HepG2 (cell line): ENCODE data around the gene MIER2. TPM values are rescaled to one million over a fixed set of nuclear protein-coding genes. Genes with fewer than 3 reads are reported as not detected.
"Not testable (repeated sequence)": the region's sequence is repeated elsewhere in the genome, so short reads cannot be mapped to it uniquely, and the experiment has no call there.

ENCODE experiments used
- ATAC-seq: fragments of 200-7000 bp; cut with Tn5 transposase; 3 replicates; pipeline ENCODE4 v1.9.1; 2020; ENCODE audit warnings: mild to moderate bottlenecking, moderate library complexity
- BruUV-seq: library from RNA; stranded (reverse); fragments of 400-500 nt; replicated peaks from 2 replicates; lab custom pipeline; 2021; lab: Mats Ljungman, UMichigan
- CTCF ChIA-PET: fragments of 300-600 bp; formaldehyde crosslinking; extraction: SDS; loops from one replicate; lab custom pipeline; 2021; ENCODE audit warnings: low total read pairs, inconsistent platforms, low intra/inter-chr PET ratio; lab: Yijun Ruan, JAX
- POLR2A ChIA-PET: fragments of 350-600 bp; sonication (Branson Sonifier 250); formaldehyde crosslinking; loops from one replicate; lab custom pipeline; 2020; ENCODE audit warnings: antibody characterized with exemption, inconsistent platforms; lab: Yijun Ruan, JAX
- DNase-seq: peaks from one replicate; pipeline ENCODE4 v3.0.0-alpha.2; 2015; ENCODE audit warnings: low spot score
- FAIRE-seq: peaks from 3 replicates; lab custom pipeline; 2011; peaks lifted over from hg19 to GRCh38; lab: Jason Lieb, UNC
- H2AFZ ChIP-seq: one replicate; pipeline ENCODE4 v1.6.1; 2011; ENCODE audit warnings: low read length, inconsistent platforms
- H3K27ac ChIP-seq: fragments of 300-600 bp; 3 replicates; pipeline ENCODE4 v1.8.0; 2011; ENCODE audit warnings: mixed run types, mild to moderate bottlenecking, mixed read lengths, low read length, inconsistent platforms; ENCODE audit not compliant: insufficient read depth; ENCODE audit errors: extremely low read length
- H3K27me3 ChIP-seq, 2 experiments: fragments of 200-600 bp in 1 of 2; 2 replicates in 1 of 2; 3 replicates in 1 of 2; pipeline versions ENCODE4 v1.6.0 to v1.8.0; 2011; ENCODE audit warnings: low read length in 2 of 2, mild to moderate bottlenecking in 2 of 2, moderate library complexity in 2 of 2, inconsistent platforms in 1 of 2; ENCODE audit not compliant: insufficient read depth in 2 of 2, control insufficient read depth in 1 of 2
- H3K36me3 ChIP-seq, 2 experiments: fragments of 200-600 bp in 1 of 2; replicated peaks in 1 of 2; 2 replicates in 1 of 2; 3 replicates in 1 of 2; pipeline versions ENCODE4 v1.5.1 to v1.8.0; 2011; ENCODE audit warnings: low read length in 2 of 2, inconsistent platforms in 1 of 2; ENCODE audit not compliant: insufficient read depth in 2 of 2, control insufficient read depth in 1 of 2
- H3K4me1 ChIP-seq: 2 replicates; pipeline ENCODE4 v1.5.1; 2012; ENCODE audit warnings: low read length, inconsistent platforms; ENCODE audit not compliant: insufficient read depth
- H3K4me2 ChIP-seq: 2 replicates; pipeline ENCODE4 v1.6.0; 2011; ENCODE audit warnings: low read depth, low read length, inconsistent platforms
- H3K4me3 ChIP-seq, 3 experiments: fragments of 200-600 bp in 1 of 3; sonication (generic), shearing (Covaris generic) in 1 of 3; replicated peaks in 1 of 3; 2 replicates each; pipeline ENCODE4 v1.5.1; 2011 to 2016; ENCODE audit warnings: low read length in 3 of 3, inconsistent platforms in 2 of 3, low read depth in 2 of 3, mild to moderate bottlenecking in 2 of 3, control low read depth in 1 of 3, mixed read lengths in 1 of 3; ENCODE audit not compliant: insufficient read depth in 1 of 3
- H3K79me2 ChIP-seq: one replicate; pipeline ENCODE4 v1.6.1; 2011; ENCODE audit warnings: low read length, inconsistent platforms; ENCODE audit not compliant: insufficient read depth
- H3K9ac ChIP-seq: 2 replicates; pipeline ENCODE4 v1.6.0; 2011; ENCODE audit warnings: mild to moderate bottlenecking, low read depth, low read length, inconsistent platforms; ENCODE audit not compliant: insufficient read depth
- H3K9me3 ChIP-seq: 2 replicates; pipeline ENCODE4 v1.5.1; 2012; ENCODE audit warnings: mild to moderate bottlenecking, low read length
- H4K20me1 ChIP-seq: 2 replicates; pipeline ENCODE4 v1.6.0; 2011; ENCODE audit warnings: inconsistent platforms, mild to moderate bottlenecking, low read length, moderate library complexity; ENCODE audit not compliant: insufficient read depth
- CENPX ChIP-seq: sonication (generic); formaldehyde crosslinking; IDR thresholded peaks from 2 replicates; pipeline ENCODE4 v1.9.0; 2021; ENCODE audit warnings: mild to moderate bottlenecking, missing genetic modification reagents, moderate library complexity
- IRF2 ChIP-seq: IDR thresholded peaks from 2 replicates; pipeline ENCODE4 v1.6.1; 2018; ENCODE audit warnings: missing genetic modification reagents, missing compliant biosample characterization
- MZF1 ChIP-seq: sonication (generic); formaldehyde crosslinking; IDR thresholded peaks from 2 replicates; pipeline ENCODE4 v1.8.1; 2023; ENCODE audit warnings: mild to moderate bottlenecking, missing genetic modification reagents, borderline replicate concordance
- SIX4 ChIP-seq: sonication (generic); formaldehyde crosslinking; IDR thresholded peaks from 2 replicates; pipeline ENCODE4 v1.4.0; 2020; ENCODE audit warnings: missing genetic modification reagents
- STAT6 ChIP-seq: sonication (generic); formaldehyde crosslinking; IDR thresholded peaks from 2 replicates; pipeline ENCODE4 v1.4.0; 2020; ENCODE audit warnings: missing genetic modification reagents, mild to moderate bottlenecking, borderline replicate concordance
- TAF15 ChIP-seq: fragments of 200-400 bp; formaldehyde crosslinking; IDR thresholded peaks from one replicate; pipeline ENCODE4 v1.6.1; 2018; ENCODE audit warnings: mild to moderate bottlenecking, low read depth, low read length; ENCODE audit not compliant: poor library complexity, severe bottlenecking
- YEATS4 ChIP-seq: sonication (generic); formaldehyde crosslinking; IDR thresholded peaks from 2 replicates; pipeline ENCODE4 v1.4.0; 2020; ENCODE audit warnings: missing genetic modification reagents, borderline replicate concordance
- ZNF569 ChIP-seq: sonication (generic); formaldehyde crosslinking; IDR thresholded peaks from 2 replicates; pipeline ENCODE4 v1.5.0; 2020; ENCODE audit warnings: mild to moderate bottlenecking, missing genetic modification reagents, moderate library complexity, borderline replicate concordance
- ZNF577 ChIP-seq: sonication (generic); formaldehyde crosslinking; IDR thresholded peaks from 2 replicates; pipeline ENCODE4 v1.4.0; 2020; ENCODE audit warnings: mild to moderate bottlenecking, low read depth, missing genetic modification reagents, borderline replicate concordance
- ZNF720 ChIP-seq: sonication (generic); formaldehyde crosslinking; IDR thresholded peaks from 2 replicates; pipeline ENCODE4 v1.4.0; 2020; ENCODE audit warnings: missing genetic modification reagents
- WGBS: methylation state at CpG from one replicate; pipeline ENCODE4 v1.1.6; 2017; ENCODE audit warnings: low lambda C conversion rate; 5-methylcytosine and 5-hydroxymethylcytosine counted together
- in situ Hi-C: cut with HindIII; loops from 2 replicates; pipeline ENCODE4 v1.10.0; 2017; ENCODE audit warnings: low pct_unique_long_range_greater_than_20kb; ENCODE audit not compliant: extremely low pct_ligation_motif_present
- intact Hi-C: fragments of 100-400 bp; cut with micrococcal nuclease; formaldehyde crosslinking; loops from one replicate; pipeline ENCODE4 v1.10.0; 2022; ENCODE audit not compliant: unreplicated experiment
- polyA plus RNA-seq, 8 experiments: library from polyadenylated mRNA; depleted of rRNA in 3 of 8; stranded (reverse) in 7 of 8; unstranded in 1 of 8; fragments of >200 nt; fragmentation: Illumina TruSeq in 4 of 8; extraction: Trizol in 4 of 8; gene quantifications; 2 replicates each; pipeline versions ENCODE4 v1.2.1 to v1.2.3, GENCODE V29; 2011 to 2016; ENCODE audit warnings: low read depth in 4 of 8, missing spikeins in 1 of 8, mixed read lengths in 1 of 8; ENCODE audit not compliant: insufficient read depth in 1 of 8
- total RNA-seq, 5 experiments: library from RNA; depleted of rRNA; stranded (reverse); fragments of >200 nt; fragmentation: Illumina TruSeq; extraction: Trizol; gene quantifications; 2 replicates each; pipeline ENCODE4 v1.2.3, GENCODE V29; 2016; ENCODE audit warnings: low read depth in 1 of 5

MIER2 gene
- total and polyA plus RNA-seq, 2 of the 13 experiments (the other 11 are each of a cell fraction or from before 2014, with no cell fraction given) = 9.6 to 25.7 TPM

- TF ChIP-seq STAT6 (CRISPR knock-in tag) (no peak), ZNF720 (CRISPR knock-in tag) (no peak), ZNF569 (CRISPR knock-in tag) (no peak), TAF15 (no peak), CENPX (CRISPR knock-in tag) (no peak)
- TF ChIP-seq, all 625 proteins: peak for 0
Observed at GRCh38 chr19:273393-273792, 71.2 kb downstream of the MIER2 start (continued).

- TF ChIP-seq IRF2 (no peak), MZF1 (CRISPR knock-in tag) (no peak), YEATS4 (CRISPR knock-in tag) (no peak), ZNF577 (CRISPR knock-in tag) (no peak), SIX4 (CRISPR knock-in tag) (no peak)
- TF ChIP-seq, all 625 proteins: peak for 0
- no peaks in the 10 kb centered on the region for H3K9me3 ChIP-seq
- 28% methylated on average over 6 of the region's 6 CpGs for WGBS
- H3K4me1 ChIP-seq = no peaks in the 10 kb centered on the region
- ChIA-PET CTCF (no interaction called here), POLR2A (no interaction called here)
- no peak overlapping the region for H3K9ac ChIP-seq
- DNase-seq (no peak), FAIRE-seq (no peak), ATAC-seq (no peak)
- H2AFZ ChIP-seq = no peak overlapping the region
- H3K79me2 ChIP-seq = no peaks in the 10 kb centered on the region
- H3K4me2 ChIP-seq = no peak overlapping the region
- H3K27ac ChIP-seq = no peak overlapping the region
- H3K27me3 ChIP-seq = peaks cover 0 to 16% of the 10 kb centered on the region in 2 experiments; a peak in 3 of 5 replicates
- H4K20me1 ChIP-seq = no peaks in the 10 kb centered on the region
- intact Hi-C loops = no loop called here
- no peak overlapping the region for H3K4me3 ChIP-seq
- in situ Hi-C loops = no loop called here
- no peaks in the 10 kb centered on the region for H3K36me3 ChIP-seq
- no TSS peak for BruUV-seq
Observed at GRCh38 chr19:271856-272255, 72.7 kb downstream of the MIER2 start.

GRCh38 chr19:270766-271318, 73.8 kb downstream of the MIER2 start:
- intact Hi-C loops, H3K4me3 ChIP-seq, H3K9me3 ChIP-seq, POLR2A ChIA-PET, H2AFZ ChIP-seq, in situ Hi-C loops, H3K9ac ChIP-seq, H3K36me3 ChIP-seq, FAIRE-seq, DNase-seq, H4K20me1 ChIP-seq, BruUV-seq, H3K79me2 ChIP-seq, ATAC-seq, H3K4me2 ChIP-seq, CTCF ChIA-PET, H3K4me1 ChIP-seq, H3K27ac ChIP-seq: not testable (repeated sequence)
- WGBS = 19% methylated on average over 8 of the region's 12 CpGs
- H3K27me3 ChIP-seq = peaks cover 0 to 21% of the 10 kb centered on the region in 2 experiments; a peak in 3 of 5 replicates
